CD4-positive, alpha-beta T cell treated with Interleukin-17A for 4 hours (primary cell): ENCODE data around the gene BCL2L13.
"Not testable (repeated sequence)": the region's sequence is repeated elsewhere in the genome, so short reads cannot be mapped to it uniquely, and the experiment has no call there.

Experiments used
- DNase-seq: peaks from one replicate; pipeline ENCODE4 v3.0.0-alpha.2; 2020; ENCODE audit warnings: mixed read lengths

Gene BCL2L13

GRCh38 chr22:17697196-17697595, 58.6 kb downstream of the BCL2L13 start:
- DNase-seq, result not testable (repeated sequence)

- DNase-seq, result not testable (repeated sequence)
These were observed 59.7 kb downstream of the BCL2L13 start for GRCh38 chr22:17698276-17698675.

DNA sequence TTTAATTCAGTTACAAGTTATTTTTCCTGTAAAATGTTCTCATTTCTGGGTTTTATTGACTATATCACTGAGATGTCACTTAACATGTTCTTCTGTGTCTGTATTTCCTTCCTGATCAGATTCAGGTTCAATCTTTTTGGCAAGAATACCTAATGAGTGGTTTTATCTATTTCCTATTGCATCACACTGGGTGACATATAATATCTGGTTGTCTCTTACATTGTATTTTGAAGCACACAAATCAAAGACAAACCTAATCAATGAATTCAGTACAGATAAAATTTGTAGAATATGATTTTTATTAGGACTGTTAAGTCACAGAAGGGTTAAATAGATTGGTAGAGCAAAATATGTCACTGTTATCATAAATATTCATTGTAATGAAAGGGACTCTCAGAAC, 60.4 kb downstream of the BCL2L13 start:
- no peak for DNase-seq

DNA sequence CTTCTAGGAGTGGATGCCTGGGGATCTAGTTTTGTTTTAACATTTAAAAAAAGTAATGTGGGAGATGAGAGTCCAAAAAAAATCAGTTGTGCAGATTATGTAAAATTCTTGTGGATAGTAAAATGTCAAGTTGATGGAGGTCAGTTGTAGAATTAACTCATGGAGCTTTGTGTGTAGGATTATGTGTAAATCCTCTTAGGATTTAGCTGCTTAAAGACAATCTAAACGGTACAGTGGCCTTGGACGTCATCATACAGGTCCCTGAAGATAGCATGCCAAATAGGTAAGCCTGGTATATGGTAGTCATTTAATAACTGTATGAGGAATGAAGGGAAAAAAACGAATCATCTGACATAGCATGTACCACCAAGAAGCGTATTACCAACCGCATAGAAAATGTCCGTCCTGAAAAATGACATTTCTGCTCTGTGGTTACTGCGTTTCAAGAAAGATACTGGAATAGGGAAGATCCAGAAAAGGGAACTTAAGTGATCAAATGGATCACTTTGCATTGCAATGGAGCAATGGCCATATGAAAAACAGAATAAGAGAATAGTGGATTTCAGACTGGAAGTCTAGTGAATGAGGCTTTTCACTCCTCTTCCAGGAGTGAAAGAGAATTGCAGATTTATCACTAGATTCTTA, 61.3 kb downstream of the BCL2L13 start:
- no peak for DNase-seq

- no peak for DNase-seq
These were observed 62.2 kb downstream of the BCL2L13 start for GRCh38 chr22:17700778-17701177.

- DNase-seq, result no peak
These were observed 65.3 kb downstream of the BCL2L13 start for GRCh38 chr22:17703811-17704210.

DNA sequence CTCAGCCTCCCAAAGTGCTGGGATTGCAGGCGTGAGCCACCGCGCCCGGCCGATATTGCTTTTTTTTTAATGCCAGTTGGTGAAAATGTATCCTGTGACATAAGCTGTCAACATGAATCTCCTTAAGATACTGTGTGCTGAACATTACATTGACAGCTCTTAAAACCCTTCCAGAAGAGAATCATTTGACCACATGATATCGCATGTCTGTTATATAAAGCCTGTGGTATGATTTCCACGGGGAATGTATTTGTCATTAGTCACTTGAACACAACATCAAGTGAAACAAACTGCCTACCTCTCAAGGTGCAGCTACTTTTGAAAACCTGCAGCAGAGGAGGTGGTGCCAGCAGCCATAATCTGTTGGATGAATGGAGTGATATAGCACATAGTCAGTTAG, 67.0 kb downstream of the BCL2L13 start:
- DNase-seq, result no peak

DNA sequence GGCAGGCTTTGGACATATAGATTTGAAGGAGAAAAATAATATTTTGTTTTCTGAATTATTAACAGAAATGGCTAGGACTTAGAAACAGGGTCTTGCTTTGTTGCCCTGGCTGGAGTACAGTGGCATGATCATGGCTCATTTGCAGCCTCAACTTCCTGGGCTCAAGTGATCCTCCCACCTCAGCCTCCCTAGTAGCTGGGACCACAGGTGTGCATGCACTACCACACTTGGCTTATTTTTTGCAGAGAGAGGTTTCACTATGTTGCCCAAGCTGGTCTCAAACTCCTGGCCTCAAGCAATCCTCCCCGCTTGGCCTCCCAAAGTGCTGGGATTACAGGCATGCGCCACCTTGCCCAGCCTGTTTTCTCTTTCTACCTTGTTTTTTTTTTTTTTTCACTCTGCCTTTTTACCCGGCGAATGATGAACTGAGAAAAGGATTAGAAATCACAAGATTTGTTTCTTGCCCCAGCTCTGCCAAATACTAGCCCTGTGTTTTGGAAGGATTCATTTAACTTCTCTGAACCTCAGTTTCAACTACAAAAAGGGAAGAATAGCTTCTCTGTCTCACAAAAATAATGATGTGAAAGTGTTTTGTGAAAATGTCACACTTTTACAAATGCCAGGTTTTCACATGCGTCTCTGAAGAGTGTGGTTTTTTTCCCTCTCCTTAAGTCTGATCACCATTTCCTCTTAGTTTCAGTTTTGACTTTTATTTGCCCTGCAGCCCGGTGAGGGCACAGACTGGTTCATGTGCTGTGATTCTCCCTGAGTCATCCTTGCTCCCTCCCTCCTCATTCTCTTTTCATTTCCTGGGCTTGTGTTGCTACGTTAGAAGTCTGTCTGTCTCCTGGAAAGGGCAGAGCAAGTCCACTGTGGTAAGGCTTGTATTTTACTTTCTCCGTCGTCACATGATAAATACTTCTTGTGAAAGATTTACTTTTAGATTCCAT, 67.7 kb downstream of the BCL2L13 start:
- peak; percentile 53 for DNase-seq

DNA sequence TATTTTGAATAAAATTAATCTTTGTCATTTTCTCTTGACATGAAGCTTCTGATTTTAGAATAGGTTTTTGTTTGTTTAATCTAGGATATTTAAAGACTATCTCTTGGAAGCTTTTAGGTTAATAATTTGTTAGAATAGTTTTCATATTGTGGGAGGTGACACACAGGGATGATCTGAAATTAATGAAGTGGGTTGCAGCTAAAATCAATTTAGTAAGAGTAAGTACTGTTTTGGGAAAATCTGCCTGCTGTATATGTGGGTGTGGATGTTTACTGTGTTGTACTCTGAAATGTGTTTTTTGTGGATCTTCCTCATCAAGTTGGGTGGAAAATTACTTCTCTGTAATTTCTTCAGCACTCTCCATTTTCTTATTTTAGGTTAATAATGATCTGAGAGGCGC, 68.4 kb downstream of the BCL2L13 start:
- no peak for DNase-seq

DNA sequence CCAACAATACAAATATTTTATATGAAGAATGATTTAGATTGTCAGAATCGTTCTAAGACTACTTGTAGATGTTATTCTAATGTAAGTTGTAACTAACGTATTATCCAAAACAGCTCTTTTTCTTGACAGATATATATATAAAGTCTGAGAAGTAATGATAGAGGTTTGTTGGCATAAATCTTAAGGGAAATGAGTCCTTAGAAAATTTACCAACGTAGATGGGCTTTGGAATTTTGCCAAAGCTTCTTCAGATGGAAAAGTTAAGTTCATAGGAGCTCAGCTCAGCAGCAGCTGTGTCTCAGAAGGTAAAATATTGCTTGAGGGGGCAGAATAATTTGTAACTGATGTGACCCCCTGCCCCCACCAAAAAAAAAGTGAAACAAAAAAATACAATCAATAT, 69.0 kb downstream of the BCL2L13 start:
- no peak for DNase-seq

DNA sequence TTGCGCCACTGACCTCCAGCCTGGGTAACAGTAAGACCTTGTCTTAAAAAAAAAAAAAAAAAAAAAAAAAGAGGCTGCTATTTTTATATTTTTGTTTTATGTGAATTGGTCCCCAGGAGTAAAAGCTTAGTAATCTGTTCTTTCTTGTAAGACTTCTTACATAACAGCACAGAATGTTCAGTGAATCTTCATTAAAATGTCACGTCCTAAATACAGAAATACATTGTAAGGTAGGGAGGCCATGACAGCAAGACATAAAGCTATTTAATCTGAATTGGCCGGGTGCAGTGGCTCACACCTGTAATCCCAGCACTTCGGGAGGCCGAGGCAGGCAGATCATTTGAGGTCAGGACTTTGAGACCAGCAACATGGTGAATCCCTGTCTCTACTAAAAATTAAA, 71.5 kb downstream of the BCL2L13 start:
- no peak for DNase-seq

DNA sequence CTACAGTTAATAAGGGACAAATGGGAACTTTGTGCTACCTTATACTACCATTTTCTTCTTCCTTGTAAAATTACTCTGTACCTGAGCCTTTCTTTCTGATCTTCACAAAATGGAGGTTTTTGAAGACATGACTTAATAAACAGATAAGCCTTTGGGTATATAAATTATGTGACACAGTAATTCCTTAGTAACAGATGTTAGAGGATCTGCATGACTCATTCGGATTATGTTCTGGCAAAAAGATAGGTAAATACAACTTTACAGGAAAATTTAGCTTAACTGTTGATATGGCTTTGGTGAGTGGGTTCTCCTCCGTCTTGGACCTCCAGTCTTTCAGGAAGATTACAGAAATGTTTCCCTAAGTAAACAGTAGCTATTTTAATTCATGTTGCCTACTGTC, 73.9 kb downstream of the BCL2L13 start:
- DNase-seq, result no peak

DNA sequence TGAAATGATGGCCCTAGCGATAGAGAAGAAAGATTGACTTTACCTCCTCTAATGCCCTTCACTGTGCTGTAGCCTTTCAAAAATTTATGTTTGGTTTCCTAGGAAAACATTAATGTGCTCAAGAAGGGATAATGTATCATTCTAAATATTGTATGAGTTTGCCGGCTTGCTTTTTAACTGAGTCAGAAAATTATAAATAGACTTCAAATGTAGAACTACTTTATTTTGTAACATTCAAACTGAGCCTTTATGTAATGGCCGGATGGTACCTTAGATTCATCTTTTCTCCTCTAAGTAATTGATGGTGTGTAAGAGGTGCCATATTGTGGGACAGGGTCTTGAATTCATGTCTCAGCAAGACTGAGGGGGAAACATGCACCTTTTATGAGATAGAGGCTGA, 78.0 kb downstream of the BCL2L13 start:
- DNase-seq, result no peak

GRCh38 chr22:17717708-17718107, 79.2 kb downstream of the BCL2L13 start:
- DNase-seq, result no peak

- no peak for DNase-seq
These were observed 81.4 kb downstream of the BCL2L13 start for GRCh38 chr22:17719911-17720310.

DNA sequence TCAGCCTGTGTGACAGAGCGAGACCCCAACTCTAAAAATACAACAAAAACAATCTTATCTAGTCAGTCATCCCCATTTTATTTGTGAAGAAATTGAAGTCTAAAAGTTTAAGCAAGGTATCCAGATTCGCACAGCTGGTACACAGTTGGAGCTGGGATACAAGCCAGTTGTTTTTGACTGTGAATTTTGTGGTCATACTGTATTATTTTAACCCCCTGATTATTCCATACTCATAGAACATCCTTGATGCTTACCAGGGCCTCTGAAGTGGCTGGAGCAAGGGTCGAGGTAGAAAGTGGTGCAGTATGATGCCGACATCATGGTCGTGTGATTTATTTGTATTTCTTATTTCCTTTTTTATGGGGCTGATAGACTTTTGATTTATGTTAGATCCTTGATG, 85.7 kb downstream of the BCL2L13 start:
- DNase-seq, result no peak

DNA sequence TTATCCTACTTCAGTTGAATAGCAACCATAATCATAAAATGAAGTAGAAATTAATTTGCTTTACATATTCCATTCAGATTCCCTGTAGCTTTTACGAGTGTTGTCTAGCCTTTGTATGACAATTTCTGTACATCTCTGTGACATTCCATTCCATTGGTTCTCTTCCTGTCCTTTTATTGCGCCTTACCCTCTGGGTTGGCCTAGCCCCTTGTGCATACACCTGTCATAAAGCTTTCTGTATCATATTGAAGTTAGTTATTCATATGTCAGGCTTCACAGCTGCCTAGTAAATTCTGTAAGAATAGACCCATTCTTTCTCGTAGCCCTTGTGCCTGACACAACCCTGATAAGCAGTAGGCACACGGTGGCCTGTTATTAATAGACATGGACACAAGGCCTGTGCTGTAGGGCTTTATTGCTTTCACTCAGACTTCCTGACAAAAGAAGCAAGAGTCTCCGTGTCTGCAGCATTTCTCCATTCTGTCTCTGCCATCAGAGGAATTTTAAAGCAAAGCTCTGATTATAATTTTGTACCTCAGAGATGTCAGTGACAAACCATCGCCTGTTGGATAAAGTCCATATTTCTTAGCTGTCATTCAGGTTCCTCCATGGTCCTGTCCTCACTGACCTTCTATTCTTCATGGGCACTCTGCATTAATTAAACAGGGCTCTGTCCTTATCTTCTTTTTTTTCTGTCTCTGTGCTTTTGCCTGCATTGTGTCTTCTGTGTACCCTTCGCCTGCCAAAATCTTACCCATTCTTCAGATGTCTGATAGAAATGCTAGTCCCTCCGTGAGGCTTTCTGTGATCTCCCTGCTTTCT, 86.3 kb downstream of the BCL2L13 start:
- no peak for DNase-seq

DNA sequence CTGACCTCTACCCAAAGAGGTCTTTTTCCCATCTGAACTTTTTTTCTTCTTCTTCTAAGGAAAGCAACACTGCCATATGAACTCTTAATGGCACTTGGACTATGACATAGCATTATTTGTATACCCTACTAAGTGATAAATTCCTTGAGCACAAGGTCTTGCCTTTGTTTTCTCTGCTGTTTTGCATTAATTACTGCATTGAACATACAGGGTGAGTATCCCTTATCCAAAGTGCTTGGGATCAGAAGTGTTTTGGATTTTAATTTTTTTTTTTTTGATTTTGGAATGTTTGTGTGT, 86.9 kb downstream of the BCL2L13 start:
- no peak for DNase-seq

GRCh38 chr22:17726006-17726927, 87.7 kb downstream of the BCL2L13 start:
- DNase-seq, result no peak

GRCh38 chr22:17726928-17727897, 88.7 kb downstream of the BCL2L13 start:
- no peak for DNase-seq

DNA sequence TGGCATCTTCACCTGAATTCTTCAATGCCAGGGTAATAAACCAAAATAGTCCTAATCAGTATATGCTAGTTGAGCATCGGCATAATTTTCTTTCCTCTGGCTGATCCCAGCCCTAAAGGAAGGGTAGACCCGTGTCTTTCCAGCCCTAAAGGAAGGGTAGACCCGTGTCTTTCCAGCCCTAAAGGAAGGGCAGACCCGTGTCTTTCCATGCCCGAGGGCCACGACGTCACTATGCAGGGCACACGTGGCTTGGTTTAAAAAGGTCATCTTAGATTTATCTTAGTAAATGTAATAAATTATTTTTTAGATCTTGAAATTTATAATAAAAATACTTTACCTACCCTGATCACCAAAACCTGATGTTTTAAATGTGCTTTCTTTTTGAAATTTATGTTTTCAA, 90.2 kb downstream of the BCL2L13 start:
- no peak for DNase-seq
